ENCODE results near the gene PRR15L. TPM values are rescaled to one million over a fixed set of nuclear protein-coding genes. Genes with fewer than 3 reads are reported as not detected.

PRR15L gene
- total and polyA plus RNA-seq, 2 of the 8 experiments (the other 6 are each of a cell fraction or from before 2014, with no cell fraction given), result 0.26 to 1.1 TPM

DNA sequence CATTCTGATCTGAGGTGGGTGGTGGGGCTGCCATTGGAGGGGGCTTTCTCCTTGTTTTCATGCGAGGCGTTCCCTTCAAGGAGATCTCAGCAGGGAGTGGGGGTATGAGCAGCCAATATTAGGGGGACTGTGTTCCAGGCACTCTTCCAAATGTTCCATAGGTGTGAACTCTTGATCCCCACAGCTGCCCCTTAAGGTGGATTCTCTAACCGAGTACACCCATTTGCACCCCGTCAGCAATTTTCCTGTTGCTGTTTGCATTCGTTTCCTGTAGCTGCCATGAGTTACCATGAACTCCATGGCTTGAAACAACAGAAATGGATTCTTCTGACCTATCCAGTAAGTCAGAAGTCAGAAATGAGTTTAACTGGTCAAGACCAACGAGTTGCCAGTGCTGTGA lies 3.7 kb upstream of the PRR15L start:
- no peak overlapping the region for H4K5ac ChIP-seq (ENCODE audit: insufficient read length, low read depth, low read length)
- no peak overlapping the region for H3K9ac ChIP-seq (replicated peaks in 1 of 4; ENCODE audit: extremely low read depth in 1 of 4, low read depth in 3 of 4, low read length in 3 of 4)
- H3K23me2 ChIP-seq (ENCODE audit: low read depth, low read length), result no peaks in the 10 kb centered on the region; the same call in 1 of the 2 replicates
- ChIA-PET CTCF (ENCODE audit: partially characterized antibody) (interaction anchor here (21.7 to 40.5 kb wide), 3 partner anchors 7 to 48 kb away, joined by 493 to 1010 read pairs (median 1010); partner anchors contain the start of genes CDK5RAP3, PNPO and PRR15L), POLR2A (ENCODE audit: partially characterized antibody) (interaction anchor here (1.1 to 1.2 kb wide), 2 partner anchors 10 to 11 kb away, joined by 3 to 4 read pairs; no protein-coding TSS in a partner anchor)
- no peaks in the 10 kb centered on the region for H3K27me3 ChIP-seq (replicated peaks in 1 of 4; ENCODE audit: control insufficient read depth in 3 of 4, extremely low read depth in 1 of 4, insufficient read depth in 3 of 4, low read length in 3 of 4)
- H3K79me2 ChIP-seq (ENCODE audit: control insufficient read depth in 1 of 2, insufficient read depth in 2 of 2, low read length in 2 of 2), result no peaks in the 10 kb centered on the region
- no peak overlapping the region for H3K18ac ChIP-seq (ENCODE audit: extremely low read depth, low read length)
- no peak overlapping the region for H3K4me3 ChIP-seq (ENCODE audit: extremely low read depth in 1 of 4, insufficient read depth in 2 of 4, low read depth in 3 of 4, low read length in 4 of 4)
- no peak overlapping the region for H2BK5ac ChIP-seq (ENCODE audit: low read depth, low read length)
- H3K9me3 ChIP-seq (ENCODE audit: insufficient read depth in 2 of 2, low read depth in 1 of 2, low read length in 1 of 2), result no peaks in the 10 kb centered on the region
- H3K23ac ChIP-seq (ENCODE audit: insufficient read length), result no peak overlapping the region
- H2BK15ac ChIP-seq (ENCODE audit: low read length), result no peak overlapping the region
- H2AFZ ChIP-seq (ENCODE audit: low read length), result no peak overlapping the region
- no peaks in the 10 kb centered on the region for H4K20me1 ChIP-seq (replicated peaks in 1 of 2; ENCODE audit: control insufficient read depth in 1 of 2, insufficient read depth in 2 of 2, low read length in 2 of 2)
- no peak for TF ChIP-seq EP300 (IDR thresholded peaks at IDR 0.05; ENCODE audit: borderline replicate concordance in 1 of 2, low read depth in 2 of 2, low read length in 2 of 2)
- no peak for TF ChIP-seq SRF (IDR thresholded peaks at IDR 0.05; ENCODE audit: low read depth, low read length)
- no peak for TF ChIP-seq RFX5 (IDR thresholded peaks at IDR 0.05; ENCODE audit: borderline replicate concordance, low read depth, low read length)
- TF ChIP-seq SP1 (IDR thresholded peaks at IDR 0.05; ENCODE audit: low read depth, low read length), result no peak
- TF ChIP-seq POLR2AphosphoS5 (IDR thresholded peaks at IDR 0.05; ENCODE audit: low read depth, low read length), result no peak
- TF ChIP-seq CBX5 (IDR thresholded peaks at IDR 0.05; ENCODE audit: low read depth, low read length), result no peak
- TF ChIP-seq, protein P1, sequence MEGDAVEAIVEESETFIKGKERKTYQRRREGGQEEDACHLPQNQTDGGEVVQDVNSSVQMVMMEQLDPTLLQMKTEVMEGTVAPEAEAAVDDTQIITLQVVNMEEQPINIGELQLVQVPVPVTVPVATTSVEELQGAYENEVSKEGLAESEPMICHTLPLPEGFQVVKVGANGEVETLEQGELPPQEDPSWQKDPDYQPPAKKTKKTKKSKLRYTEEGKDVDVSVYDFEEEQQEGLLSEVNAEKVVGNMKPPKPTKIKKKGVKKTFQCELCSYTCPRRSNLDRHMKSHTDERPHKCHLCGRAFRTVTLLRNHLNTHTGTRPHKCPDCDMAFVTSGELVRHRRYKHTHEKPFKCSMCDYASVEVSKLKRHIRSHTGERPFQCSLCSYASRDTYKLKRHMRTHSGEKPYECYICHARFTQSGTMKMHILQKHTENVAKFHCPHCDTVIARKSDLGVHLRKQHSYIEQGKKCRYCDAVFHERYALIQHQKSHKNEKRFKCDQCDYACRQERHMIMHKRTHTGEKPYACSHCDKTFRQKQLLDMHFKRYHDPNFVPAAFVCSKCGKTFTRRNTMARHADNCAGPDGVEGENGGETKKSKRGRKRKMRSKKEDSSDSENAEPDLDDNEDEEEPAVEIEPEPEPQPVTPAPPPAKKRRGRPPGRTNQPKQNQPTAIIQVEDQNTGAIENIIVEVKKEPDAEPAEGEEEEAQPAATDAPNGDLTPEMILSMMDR (IDR thresholded peaks at IDR 0.05; ENCODE audit: control extremely low read depth in 1 of 3, insufficient read depth in 1 of 3, low read depth in 1 of 3, low read length in 3 of 3), result no peak
- no peak for TF ChIP-seq CEBPB (IDR thresholded peaks at IDR 0.05; ENCODE audit: low read depth, low read length)
- TF ChIP-seq, protein P2, sequence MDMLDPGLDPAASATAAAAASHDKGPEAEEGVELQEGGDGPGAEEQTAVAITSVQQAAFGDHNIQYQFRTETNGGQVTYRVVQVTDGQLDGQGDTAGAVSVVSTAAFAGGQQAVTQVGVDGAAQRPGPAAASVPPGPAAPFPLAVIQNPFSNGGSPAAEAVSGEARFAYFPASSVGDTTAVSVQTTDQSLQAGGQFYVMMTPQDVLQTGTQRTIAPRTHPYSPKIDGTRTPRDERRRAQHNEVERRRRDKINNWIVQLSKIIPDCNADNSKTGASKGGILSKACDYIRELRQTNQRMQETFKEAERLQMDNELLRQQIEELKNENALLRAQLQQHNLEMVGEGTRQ (IDR thresholded peaks at IDR 0.05; ENCODE audit: low read length), result no peak
- no peak overlapping the region for H2AK5ac ChIP-seq (ENCODE audit: low read depth, low read length)
- no peaks in the 10 kb centered on the region for H3K79me1 ChIP-seq (ENCODE audit: low read depth, low read length)
- no peak overlapping the region for H2BK20ac ChIP-seq (ENCODE audit: low read length)
- H3K27ac ChIP-seq (ENCODE audit: low read depth, low read length), result no peak overlapping the region
- no peak overlapping the region for H3K4me2 ChIP-seq (ENCODE audit: insufficient read depth in 1 of 2, low read depth in 2 of 2, low read length in 2 of 2)
- no peak overlapping the region for H3K14ac ChIP-seq (ENCODE audit: insufficient read length)
- DNase-seq (ENCODE audit: low read depth in 1 of 2, low spot score in 2 of 2) (no peak), FAIRE-seq (no peak)
- WGBS, 2 experiments (ENCODE audit: extremely low coverage in 1 of 2, insufficient coverage in 1 of 2, insufficient read length in 1 of 2, insufficient replicate concordance in 2 of 2, low coverage in 1 of 2, low lambda C conversion rate in 2 of 2, missing lambda C conversion rate in 1 of 2), result 88% methylated on average over 6 of the region's 6 CpGs; no CpG with 5 or more reads in 1 of the 2 experiments
- H3K36me3 ChIP-seq (ENCODE audit: control insufficient read depth in 2 of 4, insufficient read depth in 4 of 4, low read length in 3 of 4), result no peaks in the 10 kb centered on the region
- no peak overlapping the region for H4K8ac ChIP-seq (ENCODE audit: extremely low read depth, insufficient read depth, low read length)
- peaks cover 0 to 20% (median 15%) of the 10 kb centered on the region in 4 experiments; a peak in 6 of 7 replicates for H3K4me1 ChIP-seq (replicated peaks in 1 of 4; ENCODE audit: control insufficient read depth in 3 of 4, insufficient read depth in 4 of 4, low read length in 3 of 4)
- no peak overlapping the region for H2BK120ac ChIP-seq (replicated peaks; ENCODE audit: low read depth, low read length)
- H4K91ac ChIP-seq (replicated peaks; ENCODE audit: insufficient read length, low read length), result no peak overlapping the region
- no peak overlapping the region for H3K56ac ChIP-seq (replicated peaks; ENCODE audit: insufficient read length, low read depth, low read length)
- H2BK12ac ChIP-seq (ENCODE audit: low read depth, low read length), result no peak overlapping the region
- H3K4ac ChIP-seq (replicated peaks; ENCODE audit: insufficient read length, low read depth, low read length), result no peak overlapping the region

Data from H1 (cell line).